Breast epithelium (tissue), 3 donors: ENCODE results near the gene APBA3.

Experiments
- CTCF ChIP-seq, 3 donors: fragments of 450-650 bp; IDR thresholded peaks; one replicate each; pipeline ENCODE4 v1.5.1; 2016 to 2017; ENCODE audit warnings: antibody characterized with exemption in 3 of 3, mild to moderate bottlenecking in 3 of 3, moderate library complexity in 3 of 3
- POLR2A ChIP-seq: fragments of 450-650 bp; IDR thresholded peaks from one replicate; pipeline ENCODE4 v1.6.1; 2016; ENCODE audit warnings: antibody characterized with exemption, mild to moderate bottlenecking, moderate library complexity
- POLR2AphosphoS5 ChIP-seq, 3 donors: sonication (generic); formaldehyde crosslinking; IDR thresholded peaks; one replicate each; pipeline ENCODE4 v1.6.1; 2017; ENCODE audit warnings: antibody characterized with exemption in 3 of 3

- no peak for TF ChIP-seq CTCF (IDR thresholded peaks at IDR 0.05)
- no peak for TF ChIP-seq POLR2AphosphoS5 (IDR thresholded peaks at IDR 0.05)
- TF ChIP-seq POLR2A, result no peak
These were observed 35.7 kb downstream of the APBA3 start for GRCh38 chr19:3725640-3726310.
